Stimulated activated CD8-positive, alpha-beta memory T cell treated with anti-CD3 and anti-CD28 coated beads, Interleukin-7, amount 100 ng/mL, for 4 hours (primary cell): Measurements from ENCODE around the gene PRR7.

Experiments
- DNase-seq, 2 donors: peaks; one replicate each; pipeline ENCODE4 v3.0.0-alpha.2; 2020; ENCODE audit warnings: low read depth in 2 of 2

PRR7 gene

GRCh38 chr5:177437623-177438022 is 9.0 kb upstream of the PRR7 start:
- no peak for DNase-seq

- no peak for DNase-seq
Observed at GRCh38 chr5:177438468-177438867, 8.1 kb upstream of the PRR7 start.

- no peak for DNase-seq
Observed at GRCh38 chr5:177439518-177440053, 7.0 kb upstream of the PRR7 start.

GRCh38 chr5:177440211-177440989 is 6.2 kb upstream of the PRR7 start:
- no peak for DNase-seq

- no peak for DNase-seq
Observed at GRCh38 chr5:177440990-177441780, 5.4 kb upstream of the PRR7 start.

GRCh38 chr5:177442066-177442826 is 4.4 kb upstream of the PRR7 start:
- no peak for DNase-seq

- no peak for DNase-seq
Observed at GRCh38 chr5:177443144-177443983, 3.2 kb upstream of the PRR7 start.

- DNase-seq = no peak
Observed at GRCh38 chr5:177444106-177445051, 2.2 kb upstream of the PRR7 start.

- DNase-seq = no peak
Observed at GRCh38 chr5:177445052-177445916, 1.3 kb upstream of the PRR7 start.

- DNase-seq = no peak
Observed at GRCh38 chr5:177445917-177446199, 756 bp upstream of the PRR7 start.

GRCh38 chr5:177447066-177447610 is 524 bp downstream of the PRR7 start:
- peak in 1 of 2 donors; percentile 64 for DNase-seq

GRCh38 chr5:177447611-177448243 is 1.1 kb downstream of the PRR7 start:
- no peak for DNase-seq

GRCh38 chr5:177448244-177448950 is 1.8 kb downstream of the PRR7 start:
- DNase-seq = no peak

GRCh38 chr5:177449140-177450061 is 2.8 kb downstream of the PRR7 start:
- no peak for DNase-seq

GRCh38 chr5:177450667-177451424 is 4.2 kb downstream of the PRR7 start:
- no peak for DNase-seq
